HG03025 (cell line): Measurements from ENCODE around the gene PIGU.

Experiments used
- ATAC-seq: cut with Tn5 transposase; IDR thresholded peaks from one replicate; pipeline ENCODE4 v1.9.1; 2021; ENCODE audit warnings: mild to moderate bottlenecking, moderate library complexity; ENCODE audit not compliant: unreplicated experiment, low FRiP score

The PIGU gene

GRCh38 chr20:34581341-34582184, 95.3 kb downstream of the PIGU start:
- ATAC-seq = no peak

GRCh38 chr20:34579979-34580940, 96.6 kb downstream of the PIGU start:
- no peak for ATAC-seq

- no peak for ATAC-seq
Observed at GRCh38 chr20:34579191-34579978, 97.5 kb downstream of the PIGU start.

GRCh38 chr20:34578521-34578920, 98.4 kb downstream of the PIGU start:
- no peak for ATAC-seq

GRCh38 chr20:34578025-34578424, 98.9 kb downstream of the PIGU start:
- no peak for ATAC-seq

- ATAC-seq = no peak
Observed at GRCh38 chr20:34577061-34577460, 99.8 kb downstream of the PIGU start.

- no peak for ATAC-seq
Observed at GRCh38 chr20:34575756-34576155, 101.1 kb downstream of the PIGU start.

GRCh38 chr20:34575271-34575670, 101.6 kb downstream of the PIGU start:
- no peak for ATAC-seq

GRCh38 chr20:34574861-34575260, 102.0 kb downstream of the PIGU start:
- ATAC-seq = no peak

- no peak for ATAC-seq
Observed at GRCh38 chr20:34574426-34574825, 102.5 kb downstream of the PIGU start.

GRCh38 chr20:34573541-34574300, 103.2 kb downstream of the PIGU start:
- ATAC-seq = no peak

GRCh38 chr20:34571753-34572152, 105.1 kb downstream of the PIGU start:
- no peak for ATAC-seq

GRCh38 chr20:34570859-34571306, 106.0 kb downstream of the PIGU start:
- ATAC-seq = no peak

- ATAC-seq = no peak
Observed at GRCh38 chr20:34569598-34569997, 107.3 kb downstream of the PIGU start.

GRCh38 chr20:34567892-34568865, 108.7 kb downstream of the PIGU start:
- ATAC-seq = no peak

- ATAC-seq = no peak
Observed at GRCh38 chr20:34566978-34567891, 109.7 kb downstream of the PIGU start.

- ATAC-seq = no peak
Observed at GRCh38 chr20:34564833-34565232, 112.1 kb downstream of the PIGU start.

- ATAC-seq = no peak
Observed at GRCh38 chr20:34562641-34563040, 114.3 kb downstream of the PIGU start.
